CD4-positive, alpha-beta T cell treated with Interleukin-6 for 4 hours (primary cell): Measurements from ENCODE around the gene OR4X2.
"Not testable (repeated sequence)": the region's sequence is repeated elsewhere in the genome, so short reads cannot be mapped to it uniquely, and the experiment has no call there.

Experiments used
- DNase-seq: peaks from one replicate; pipeline ENCODE4 v3.0.0-alpha.2; 2020; ENCODE audit warnings: mixed read lengths

Gene OR4X2, protein sequence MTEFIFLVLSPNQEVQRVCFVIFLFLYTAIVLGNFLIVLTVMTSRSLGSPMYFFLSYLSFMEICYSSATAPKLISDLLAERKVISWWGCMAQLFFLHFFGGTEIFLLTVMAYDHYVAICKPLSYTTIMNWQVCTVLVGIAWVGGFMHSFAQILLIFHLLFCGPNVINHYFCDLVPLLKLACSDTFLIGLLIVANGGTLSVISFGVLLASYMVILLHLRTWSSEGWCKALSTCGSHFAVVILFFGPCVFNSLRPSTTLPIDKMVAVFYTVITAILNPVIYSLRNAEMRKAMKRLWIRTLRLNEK

DNA sequence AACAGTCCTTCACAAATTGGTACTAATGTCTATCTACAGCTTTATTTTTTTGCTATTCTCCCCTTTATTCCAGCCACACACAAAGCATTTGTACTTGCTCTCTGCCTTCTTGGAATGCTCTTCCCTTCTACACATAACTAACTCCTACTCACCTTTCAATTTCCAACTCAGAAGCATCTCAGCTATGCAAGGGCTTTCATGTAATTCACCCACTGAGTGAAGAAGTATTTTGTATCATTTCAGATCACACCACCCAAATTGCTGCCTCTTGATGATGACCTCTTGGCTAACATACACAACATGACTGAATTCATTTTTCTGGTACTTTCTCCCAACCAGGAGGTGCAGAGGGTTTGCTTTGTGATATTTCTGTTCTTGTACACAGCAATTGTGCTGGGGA lies at the start of gene OR4X2:
OR4X2 (plus strand) TSS at position 301 of the 400 bp plus-strand sequence; CDS start at position 301, 0 bp downstream.
- DNase-seq, result no peak

DNA sequence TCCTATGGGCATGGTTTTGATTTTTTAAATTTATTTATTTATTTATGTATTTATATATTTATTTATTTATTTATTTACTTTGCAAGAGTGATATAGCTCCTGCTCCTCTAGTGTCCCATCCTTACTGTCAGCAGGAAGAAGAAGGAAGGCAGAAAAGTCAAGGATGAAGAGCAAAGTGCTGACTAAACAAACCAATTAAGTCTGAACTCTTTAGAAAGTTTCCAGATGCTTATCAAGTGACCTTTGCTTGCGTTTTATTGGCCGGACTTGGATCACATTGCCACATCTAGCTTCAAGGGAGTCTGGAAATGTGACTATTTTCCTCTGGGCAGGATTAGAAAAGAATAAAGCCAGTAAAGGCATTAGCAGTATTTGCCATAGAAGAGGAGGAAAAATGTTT lies 37.0 kb upstream of the OR4X2 start:
- no peak for DNase-seq

DNA sequence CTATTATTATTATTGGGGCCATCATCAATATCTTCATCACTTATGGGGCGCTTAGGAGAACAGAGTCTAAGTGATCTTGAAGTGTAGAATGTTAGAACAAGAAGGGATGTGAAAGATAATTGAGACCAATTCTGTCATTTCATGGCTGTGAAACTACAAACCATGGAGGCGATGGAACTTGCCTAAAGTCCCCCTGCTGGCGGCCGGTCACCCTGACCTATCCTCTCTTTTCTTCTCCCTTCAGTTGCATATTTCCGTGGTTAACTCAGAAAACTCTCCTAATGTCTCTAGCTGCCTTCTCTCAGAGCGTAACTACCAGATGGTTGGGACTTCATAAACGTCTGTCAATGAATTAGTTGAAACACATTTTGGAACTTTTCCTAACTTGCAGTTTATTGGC lies 34.9 kb upstream of the OR4X2 start:
- DNase-seq, result no peak

DNA sequence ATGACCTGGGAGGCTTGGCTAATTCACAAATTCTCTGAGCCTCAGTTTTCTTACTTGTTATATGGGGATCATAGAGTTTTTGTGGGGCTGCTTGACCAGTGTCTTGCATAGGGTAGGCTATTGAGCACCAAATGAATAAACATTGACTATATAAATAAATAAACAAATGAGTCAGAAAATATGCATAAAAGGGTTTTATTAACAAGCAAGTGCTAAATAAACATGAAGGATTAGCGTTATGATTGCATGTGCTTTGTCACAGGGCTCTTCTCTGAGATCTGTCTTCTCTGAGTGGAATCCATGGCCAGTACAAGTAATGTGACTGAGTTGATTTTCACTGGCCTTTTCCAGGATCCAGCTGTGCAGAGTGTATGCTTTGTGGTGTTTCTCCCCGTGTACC lies 28.4 kb upstream of the OR4X2 start, which contains the start of gene OR4B1:
OR4B1 (plus strand) TSS at position 301 of the 400 bp plus-strand sequence; CDS start at position 301, 0 bp downstream.
- DNase-seq, result no peak

DNA sequence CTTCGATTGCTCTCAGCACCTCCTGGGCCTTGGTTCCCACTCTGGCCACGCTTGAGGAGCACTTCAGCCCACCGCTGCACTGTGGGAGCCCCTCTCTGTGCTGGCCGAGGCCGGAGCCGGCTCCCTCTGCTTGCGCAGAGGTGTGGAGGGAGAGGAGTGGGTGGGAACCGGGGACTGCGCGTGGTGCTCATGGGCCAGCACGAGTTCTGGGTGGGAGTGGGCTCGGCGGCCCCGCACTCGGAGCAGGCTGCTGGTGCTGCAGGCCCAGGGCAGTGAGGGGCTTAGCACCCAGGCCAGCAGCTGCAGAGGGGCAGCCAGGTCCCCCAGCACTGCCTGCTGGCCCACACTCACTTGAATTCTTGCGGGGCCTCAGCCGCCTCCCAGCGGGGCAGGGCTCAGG lies 16.1 kb upstream of the OR4X2 start:
- DNase-seq, result no peak

DNA sequence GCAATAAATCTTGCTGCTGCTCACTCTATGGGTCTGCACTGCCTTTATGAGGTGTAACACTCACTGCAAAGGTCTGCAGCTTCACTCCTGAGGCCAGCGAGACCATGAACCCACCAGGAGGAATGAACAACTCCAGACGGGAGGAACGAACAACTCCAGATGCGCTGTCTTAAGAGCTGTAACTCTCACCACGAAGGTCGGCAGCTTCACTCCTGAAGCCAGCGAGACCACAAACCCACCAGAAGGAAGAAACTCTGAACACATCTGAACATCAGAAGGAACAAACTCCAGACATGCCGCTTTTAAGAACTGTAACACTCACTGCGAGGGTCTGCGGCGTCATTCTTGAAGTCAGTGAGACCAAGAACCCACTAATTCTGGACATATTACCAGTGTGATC lies 14.8 kb upstream of the OR4X2 start:
- not testable (repeated sequence) for DNase-seq

DNA sequence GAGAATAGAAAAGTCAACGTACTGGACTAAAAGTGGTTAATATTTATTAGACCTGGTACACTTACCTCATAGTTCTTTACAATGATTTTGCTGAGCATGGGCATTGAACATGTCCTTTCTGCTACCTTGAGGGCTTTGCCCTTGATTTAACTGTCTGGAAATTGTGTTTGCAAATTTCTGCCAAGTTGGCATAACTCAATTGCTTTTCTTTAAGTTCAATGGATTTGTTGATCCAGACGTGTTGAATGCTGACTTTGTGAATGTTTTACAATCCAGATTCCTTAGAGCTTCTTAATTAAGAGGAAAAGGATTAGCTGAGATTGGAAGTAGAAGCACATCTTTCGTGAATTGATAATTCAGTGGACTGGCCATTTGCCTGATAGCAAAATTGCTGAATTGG lies 7.2 kb upstream of the OR4X2 start:
- DNase-seq, result no peak

DNA sequence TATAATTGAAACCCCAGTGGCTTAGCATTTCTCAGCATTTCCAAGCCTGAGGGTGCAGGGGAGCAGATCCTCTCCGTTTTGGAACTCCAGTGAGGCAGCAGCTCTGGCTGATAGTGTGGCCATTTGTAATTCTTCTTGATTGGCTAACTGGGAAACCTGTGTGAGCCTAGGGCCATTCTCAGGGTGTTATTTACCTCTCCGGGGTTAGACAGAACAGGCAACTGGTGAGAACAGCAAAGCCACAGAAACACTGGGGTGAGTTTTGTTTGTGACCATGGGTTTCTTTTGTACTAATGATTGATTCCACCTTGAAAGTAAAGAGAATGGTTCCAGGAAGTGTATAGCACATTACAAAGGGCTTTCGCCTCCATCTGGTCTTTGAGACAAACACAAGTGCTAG lies 2.4 kb upstream of the OR4X2 start:
- no peak for DNase-seq

DNA sequence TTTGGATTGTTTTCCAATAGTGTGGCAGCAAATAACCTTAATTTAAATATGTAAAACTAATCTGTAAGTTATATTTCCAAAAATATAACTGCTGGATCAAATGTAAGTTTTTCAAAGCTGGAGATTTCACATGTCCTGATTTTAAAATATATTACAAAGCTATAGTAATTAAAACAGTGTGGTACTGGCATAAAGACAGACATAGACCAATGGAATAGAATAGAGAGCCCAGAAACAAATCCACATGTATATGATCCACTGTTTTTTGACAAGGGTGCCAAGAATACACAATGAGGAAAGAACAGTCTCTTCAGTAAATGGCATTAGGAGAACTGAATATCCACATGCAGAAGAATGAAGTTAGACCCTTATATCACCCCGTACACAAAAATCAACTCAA lies 4.0 kb downstream of the OR4X2 start:
- DNase-seq, result no peak

DNA sequence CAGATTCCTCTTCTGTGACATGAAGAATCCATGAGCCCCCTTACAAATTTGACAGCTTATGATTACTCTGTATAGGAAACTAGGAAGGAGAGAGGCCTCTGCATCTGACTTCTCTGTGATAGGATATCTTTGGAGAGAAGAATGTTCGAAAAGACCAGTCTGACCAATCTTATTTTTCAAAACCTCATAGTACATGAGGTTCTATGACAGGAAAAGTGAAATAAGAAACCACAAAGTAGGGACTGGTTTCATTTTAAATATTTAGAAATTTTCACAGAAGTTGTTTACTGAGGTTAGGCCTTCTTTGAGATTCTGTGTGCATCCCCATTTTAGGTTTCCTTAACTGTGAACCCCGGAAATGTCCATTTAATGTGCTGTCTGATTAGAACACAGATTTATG lies 16.7 kb downstream of the OR4X2 start:
- DNase-seq, result no peak

DNA sequence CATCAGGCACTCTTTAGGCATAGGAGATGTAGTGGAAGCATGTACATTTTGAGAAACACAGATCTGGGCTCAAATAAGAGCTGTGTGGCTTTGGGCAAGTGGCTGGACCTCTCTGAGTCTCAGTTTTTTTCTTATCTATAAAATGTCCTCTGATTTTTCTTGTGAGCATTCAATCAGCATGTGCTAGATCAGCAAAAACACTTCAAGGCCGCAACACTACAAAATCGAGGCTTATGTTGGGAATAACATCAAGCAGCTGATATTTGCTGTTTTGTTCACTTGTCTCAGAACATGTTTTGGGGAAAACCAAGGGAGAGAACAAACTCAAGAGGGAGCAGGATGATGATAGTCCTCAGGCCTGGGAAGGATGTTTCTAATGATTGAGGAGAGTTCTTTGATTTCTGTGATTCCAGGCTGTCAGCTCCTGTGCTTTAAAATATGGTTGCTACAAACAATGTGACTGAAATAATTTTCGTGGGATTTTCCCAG lies 18.6 kb downstream of the OR4X2 start, which contains the start of gene OR4X1:
OR4X1 (plus strand) TSS at position 439 of the 489 bp plus-strand sequence; CDS start at position 439, 0 bp downstream.
- DNase-seq, result no peak

DNA sequence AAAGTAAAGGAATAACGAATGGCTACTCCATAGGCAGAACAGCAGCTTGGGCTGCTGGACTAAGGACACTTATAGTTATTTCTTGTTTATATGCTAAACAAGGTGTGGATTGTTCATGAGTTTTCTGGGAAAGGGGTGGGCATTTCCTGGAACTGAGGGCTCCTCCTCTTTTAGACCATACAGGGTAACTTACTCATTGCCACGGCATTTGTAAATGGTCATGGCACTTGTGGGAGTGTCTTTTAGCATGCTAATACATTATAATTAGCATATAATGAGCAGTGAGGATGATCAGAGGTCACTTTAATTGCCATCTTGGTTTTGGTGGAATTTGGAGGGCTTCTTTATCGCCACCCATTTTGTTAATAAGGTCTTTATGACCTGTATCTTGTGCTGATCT lies 25.7 kb downstream of the OR4X2 start:
- no peak for DNase-seq

DNA sequence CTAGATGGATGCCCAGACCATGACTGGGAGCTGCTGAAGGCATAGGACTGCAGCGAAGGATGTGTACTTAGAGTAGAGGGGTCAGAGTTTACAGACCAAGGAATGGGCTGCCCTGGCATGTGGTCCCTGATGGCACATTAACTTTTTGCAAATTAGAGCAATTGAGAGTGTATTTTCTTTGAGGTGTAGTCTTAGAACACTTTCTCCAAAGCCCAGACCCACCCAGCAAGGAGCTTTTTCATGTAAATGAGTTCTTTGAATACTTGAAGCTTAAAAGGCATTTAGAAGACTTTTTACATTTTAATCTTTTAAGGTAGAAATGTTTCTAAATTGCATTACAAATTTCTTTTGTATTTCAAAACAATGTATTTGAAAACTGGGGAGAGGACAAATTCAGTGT lies 27.7 kb downstream of the OR4X2 start:
- no peak for DNase-seq
